Measurements from ENCODE around the gene CTNNA3. TPM values are rescaled to one million over a fixed set of nuclear protein-coding genes. Genes with fewer than 3 reads are reported as not detected.

The CTNNA3 gene
- total RNA-seq, 4 donors from 2014 or later = 1.5 to 9.8 (median 4.3) TPM

GRCh38 chr10:66823301-66823700 is 872.7 kb downstream of the CTNNA3 start:
- DNase-seq = no peak
- intact Hi-C loops (cut with DNase I; ENCODE audit: low total_unique reads) = no loop called here
- H3K9me3 ChIP-seq = no peaks in the 10 kb centered on the region
- H3K36me3 ChIP-seq = no peaks in the 10 kb centered on the region
- no peak for TF ChIP-seq CTCF (IDR thresholded peaks at IDR 0.05)
- no peak for TF ChIP-seq POLR2A (IDR thresholded peaks at IDR 0.05)
- H3K4me1 ChIP-seq = no peaks in the 10 kb centered on the region
- no peak overlapping the region for H3K27ac ChIP-seq
- H3K4me3 ChIP-seq = no peak overlapping the region
- no peaks in the 10 kb centered on the region for H3K27me3 ChIP-seq

- DNase-seq = no peak
- Histone ChIP-seq H3K27ac (no peak overlapping the region), H3K9me3 (no peaks in the 10 kb centered on the region), H3K4me3 (no peak overlapping the region), H3K4me1 (no peaks in the 10 kb centered on the region), H3K27me3 (no peaks in the 10 kb centered on the region), H3K36me3 (no peaks in the 10 kb centered on the region)
- intact Hi-C loops (cut with DNase I; ENCODE audit: low total_unique reads) = no loop called here
- no peak for TF ChIP-seq CTCF (IDR thresholded peaks at IDR 0.05)
- no peak for TF ChIP-seq POLR2A (IDR thresholded peaks at IDR 0.05)
Observed at GRCh38 chr10:66822801-66823200, 873.2 kb downstream of the CTNNA3 start.

GRCh38 chr10:66819691-66820090 is 876.3 kb downstream of the CTNNA3 start:
- H3K36me3 ChIP-seq = no peaks in the 10 kb centered on the region
- no peak overlapping the region for H3K27ac ChIP-seq
- TF ChIP-seq POLR2A (IDR thresholded peaks at IDR 0.05) (no peak), CTCF (IDR thresholded peaks at IDR 0.05) (no peak)
- intact Hi-C loops (cut with DNase I; ENCODE audit: low total_unique reads) = no loop called here
- no peaks in the 10 kb centered on the region for H3K9me3 ChIP-seq
- no peak overlapping the region for H3K4me3 ChIP-seq
- no peaks in the 10 kb centered on the region for H3K4me1 ChIP-seq
- no peak for DNase-seq
- no peaks in the 10 kb centered on the region for H3K27me3 ChIP-seq

- Histone ChIP-seq H3K27me3 (no peaks in the 10 kb centered on the region), H3K36me3 (no peaks in the 10 kb centered on the region), H3K9me3 (no peaks in the 10 kb centered on the region), H3K27ac (no peak overlapping the region), H3K4me1 (no peaks in the 10 kb centered on the region), H3K4me3 (no peak overlapping the region)
- intact Hi-C loops (cut with DNase I; ENCODE audit: low total_unique reads) = no loop called here
- no peak for DNase-seq
- TF ChIP-seq POLR2A (IDR thresholded peaks at IDR 0.05) (no peak), CTCF (IDR thresholded peaks at IDR 0.05) (no peak)
Observed at GRCh38 chr10:66813122-66813521, 882.9 kb downstream of the CTNNA3 start.

GRCh38 chr10:66811211-66811610 is 884.8 kb downstream of the CTNNA3 start:
- no peak overlapping the region for H3K4me3 ChIP-seq
- TF ChIP-seq POLR2A (IDR thresholded peaks at IDR 0.05) (no peak), CTCF (IDR thresholded peaks at IDR 0.05) (no peak)
- no peaks in the 10 kb centered on the region for H3K4me1 ChIP-seq
- no peak for DNase-seq
- no peaks in the 10 kb centered on the region for H3K27me3 ChIP-seq
- intact Hi-C loops (cut with DNase I; ENCODE audit: low total_unique reads) = no loop called here
- no peak overlapping the region for H3K27ac ChIP-seq
- no peaks in the 10 kb centered on the region for H3K9me3 ChIP-seq
- no peaks in the 10 kb centered on the region for H3K36me3 ChIP-seq

Data from uterus (tissue), 4 donors.